HG02840 (cell line): ENCODE measurements around the gene CCBE1.
"Not testable (repeated sequence)": the region's sequence is repeated elsewhere in the genome, so short reads cannot be mapped to it uniquely, and the experiment has no call there.

Experiments used
- ATAC-seq: cut with Tn5 transposase; IDR thresholded peaks from one replicate; pipeline ENCODE4 v1.9.1; 2021; ENCODE audit warnings: mild to moderate bottlenecking, moderate library complexity, moderate number of reproducible peaks; ENCODE audit not compliant: unreplicated experiment, low FRiP score

CCBE1 gene

DNA sequence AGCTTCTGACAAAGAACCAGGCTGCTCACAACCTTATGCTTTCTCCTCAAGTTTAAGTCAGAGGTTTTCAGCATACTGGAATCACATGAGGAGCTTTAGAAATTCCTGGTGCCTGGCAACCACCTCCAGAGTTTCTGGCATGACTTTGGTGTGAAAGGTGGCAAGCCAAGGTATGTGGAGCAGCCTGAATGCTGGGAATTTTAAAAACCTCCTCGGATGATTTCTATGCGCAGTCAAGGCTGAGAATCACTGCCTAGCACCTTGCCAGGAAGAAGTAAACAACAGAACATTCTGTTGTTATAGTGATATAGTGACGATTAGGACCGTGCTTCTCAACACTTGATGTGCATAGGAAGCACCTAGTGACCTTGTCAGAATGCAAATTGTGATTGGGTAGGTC is 11.7 kb downstream of the CCBE1 start:
- no peak for ATAC-seq

DNA sequence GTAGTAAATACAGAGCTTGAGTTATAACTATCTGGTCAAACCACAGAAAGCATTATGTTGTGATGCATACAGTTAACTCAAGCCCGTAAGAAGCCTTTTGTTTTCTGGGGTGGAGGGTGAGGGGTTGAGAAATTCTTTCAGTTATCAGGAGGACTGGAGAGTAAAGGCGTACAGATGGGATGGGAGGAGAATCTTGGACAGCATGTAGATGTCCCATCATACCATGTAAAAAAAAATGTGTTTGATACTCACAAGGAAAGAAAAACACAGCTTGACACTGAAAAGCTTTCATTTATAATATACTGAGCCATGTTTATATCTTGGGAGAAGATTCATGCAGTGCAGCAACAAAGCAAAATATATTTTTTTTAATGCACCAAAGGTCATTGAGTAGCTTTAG is 12.4 kb downstream of the CCBE1 start:
- no peak for ATAC-seq

DNA sequence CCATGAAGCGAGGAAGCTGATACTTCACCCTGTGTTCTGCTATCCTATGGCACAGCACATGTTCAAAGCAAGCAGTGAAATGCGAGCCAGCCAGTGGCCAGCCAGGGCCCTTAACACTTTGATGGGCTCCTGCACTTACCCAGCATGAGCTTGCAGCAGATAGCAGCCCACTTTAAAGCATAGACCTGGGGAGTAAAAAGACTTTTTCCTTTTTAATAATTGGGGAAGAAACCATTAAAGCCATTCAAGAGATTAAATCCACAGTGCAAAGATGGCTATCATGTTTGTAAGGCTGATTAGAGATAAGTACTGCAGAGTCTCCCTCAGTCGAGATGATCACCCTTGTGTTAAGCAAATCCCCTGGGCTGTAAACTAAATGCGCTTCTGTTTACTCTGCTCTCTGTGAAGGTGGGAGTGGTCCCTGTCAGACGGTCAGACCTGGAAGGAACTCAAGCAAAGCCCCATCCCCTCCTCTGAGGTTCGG is 15.7 kb downstream of the CCBE1 start:
- ATAC-seq, result no peak

DNA sequence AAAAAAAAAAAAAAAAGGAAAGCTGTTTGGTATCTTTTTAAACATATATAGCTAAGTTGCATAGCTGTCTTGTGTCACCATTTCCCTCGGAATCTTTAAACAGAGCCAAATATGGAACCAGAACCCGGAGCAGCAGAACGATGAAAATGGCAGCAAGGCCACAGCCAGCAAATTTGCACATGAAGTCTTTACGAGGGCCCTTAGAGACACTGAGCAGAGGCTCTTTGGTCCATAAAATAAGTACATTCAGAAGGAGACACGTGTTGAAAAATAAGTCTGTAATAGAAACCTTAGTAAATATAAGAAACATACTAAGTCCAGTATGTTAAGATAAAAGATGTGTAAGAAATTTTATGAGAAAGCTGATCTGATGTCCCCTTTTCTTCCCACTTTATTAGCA is 16.2 kb downstream of the CCBE1 start:
- ATAC-seq, result no peak

DNA sequence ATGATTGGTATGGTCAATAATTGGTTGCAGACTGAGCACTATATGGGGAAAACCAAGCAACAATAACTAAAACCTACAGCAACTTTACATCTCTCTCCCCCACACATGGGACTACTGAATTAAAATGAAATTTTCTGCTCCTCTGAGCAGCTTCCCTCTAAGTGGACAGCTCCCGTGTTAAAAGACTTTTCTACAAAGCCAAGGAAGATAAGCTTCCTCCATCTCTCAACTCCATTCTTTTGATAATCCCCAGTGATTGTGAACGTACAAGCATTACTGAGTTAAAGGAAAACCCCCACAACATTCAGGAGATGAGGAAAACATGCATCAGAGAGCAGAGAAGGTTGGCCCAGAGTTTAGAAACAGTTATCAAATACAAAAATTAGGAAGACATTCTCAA is 21.9 kb downstream of the CCBE1 start:
- no peak for ATAC-seq

DNA sequence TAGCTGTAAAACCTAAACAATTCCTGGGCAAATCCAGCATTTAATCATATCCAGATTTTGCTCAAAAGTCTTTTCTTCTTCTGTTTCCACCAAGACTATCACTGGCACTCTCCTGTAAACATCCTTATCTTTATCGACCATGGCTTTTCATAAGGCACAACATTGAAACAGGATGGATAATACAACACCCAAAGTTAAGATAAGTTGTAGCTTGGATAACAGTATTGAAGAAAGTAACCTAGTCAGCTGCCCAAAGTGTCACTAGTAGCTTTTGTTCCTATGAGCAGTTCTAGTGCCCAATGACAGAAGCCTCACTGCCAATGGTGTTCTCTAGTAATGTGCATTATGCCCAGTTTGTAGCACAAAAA is 22.3 kb downstream of the CCBE1 start:
- ATAC-seq, result no peak

DNA sequence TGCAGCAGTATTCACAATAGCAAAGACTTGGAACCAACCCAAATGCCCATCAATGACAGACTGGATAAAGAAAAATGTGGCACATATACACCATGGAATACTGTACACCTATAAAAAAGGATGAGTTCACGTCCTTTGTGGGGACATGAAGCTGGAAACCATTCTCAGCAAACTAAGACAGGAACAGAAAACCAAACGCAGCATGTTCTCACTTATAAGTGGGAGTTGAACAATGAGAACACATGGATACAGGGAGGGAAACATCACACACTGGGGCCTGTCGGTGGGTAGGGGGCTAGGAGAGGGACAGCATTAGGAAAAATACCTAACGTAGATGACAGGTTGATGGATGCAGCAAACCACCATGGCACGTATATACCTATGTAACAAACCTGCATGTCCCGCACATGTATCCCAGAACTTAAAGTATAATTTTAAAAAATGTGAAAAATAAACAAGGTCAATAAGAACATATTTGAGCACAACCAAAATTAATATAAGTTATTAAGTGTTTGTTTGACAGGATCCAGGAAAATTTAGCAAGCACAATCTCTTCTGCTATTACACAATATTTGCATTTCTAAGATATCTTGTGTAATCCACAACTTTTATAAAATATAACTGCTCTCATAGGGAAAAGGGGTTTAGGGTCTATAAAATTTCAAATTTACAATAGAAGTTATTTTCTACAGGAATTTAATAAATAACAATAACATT is 22.9 kb downstream of the CCBE1 start:
- no peak for ATAC-seq

DNA sequence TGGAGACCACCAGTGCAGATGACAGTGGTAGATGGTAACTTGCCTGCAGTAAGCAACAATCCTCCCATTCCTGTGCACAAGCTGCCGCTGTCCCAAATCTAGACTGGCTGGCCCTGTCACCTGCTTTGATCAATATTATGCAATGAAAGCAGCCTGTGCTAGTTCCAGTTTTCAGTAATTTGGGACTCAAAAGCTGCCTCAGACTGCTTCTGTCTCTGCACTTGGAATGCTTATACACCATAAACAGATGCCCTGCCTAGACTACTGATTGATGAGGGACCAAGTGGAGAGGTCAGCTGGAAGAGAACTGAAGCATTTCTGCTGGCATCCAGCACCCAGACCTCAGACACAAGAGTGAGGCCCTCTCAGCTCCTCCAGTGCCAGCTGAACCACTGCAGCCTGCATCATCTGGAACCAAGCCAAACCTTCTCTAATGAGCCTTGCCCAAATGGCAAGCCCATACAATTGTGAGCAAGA is 24.9 kb downstream of the CCBE1 start:
- ATAC-seq, result no peak

DNA sequence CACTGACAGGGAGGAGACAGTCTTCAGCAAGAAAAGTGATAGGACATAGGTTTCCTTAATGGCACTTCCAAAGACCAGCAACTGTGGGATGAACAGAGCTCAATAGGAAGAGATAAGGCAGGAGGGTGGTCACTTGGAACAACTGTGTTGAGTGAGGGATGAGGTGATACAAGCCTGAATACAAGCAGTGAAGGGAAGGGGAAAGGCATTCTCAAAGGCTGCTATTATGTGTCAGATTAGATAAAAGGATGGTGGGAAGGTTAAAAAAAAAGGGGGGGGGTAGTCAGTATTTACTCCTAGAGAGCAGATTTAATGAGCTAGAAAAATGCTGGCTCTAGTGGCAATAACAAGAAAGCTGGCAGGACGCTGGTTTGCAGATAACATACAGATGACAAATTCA is 25.7 kb downstream of the CCBE1 start:
- no peak for ATAC-seq

DNA sequence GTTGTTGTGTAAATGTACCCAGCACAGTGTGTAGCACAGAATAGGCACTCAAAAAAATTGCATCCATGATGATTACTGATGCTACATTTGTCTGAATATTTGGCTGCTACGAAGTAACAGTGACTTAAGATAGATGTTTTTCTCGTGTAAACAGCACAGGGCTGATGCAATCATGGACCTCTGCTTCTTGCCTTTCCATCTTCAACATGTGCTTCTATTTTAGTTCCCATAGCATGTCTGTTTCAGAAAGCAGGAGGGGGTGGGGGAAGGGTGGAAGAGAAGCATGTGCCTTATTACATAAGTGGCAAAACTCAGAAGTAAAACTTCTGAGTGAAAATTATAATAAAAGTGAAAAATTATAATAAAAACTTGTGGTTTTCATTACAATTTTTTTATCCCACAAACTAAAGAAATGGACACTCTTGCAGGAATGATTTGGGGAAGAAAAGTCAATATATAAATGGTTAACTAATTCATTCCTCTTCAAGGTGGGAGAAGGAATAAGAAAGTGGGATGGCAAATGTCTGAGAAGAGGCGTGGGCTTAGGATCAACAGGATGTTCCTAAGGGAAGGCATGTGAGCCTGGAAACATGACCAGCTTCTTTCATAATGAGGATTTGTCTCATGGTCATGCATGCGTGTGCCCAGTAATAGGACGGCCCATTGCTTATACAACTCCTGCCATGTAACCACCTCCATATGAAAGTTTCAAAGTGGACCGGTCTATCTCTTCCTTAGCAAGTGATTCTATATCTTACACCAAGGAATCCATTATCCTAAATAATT is 27.2 kb downstream of the CCBE1 start:
- ATAC-seq, result no peak

DNA sequence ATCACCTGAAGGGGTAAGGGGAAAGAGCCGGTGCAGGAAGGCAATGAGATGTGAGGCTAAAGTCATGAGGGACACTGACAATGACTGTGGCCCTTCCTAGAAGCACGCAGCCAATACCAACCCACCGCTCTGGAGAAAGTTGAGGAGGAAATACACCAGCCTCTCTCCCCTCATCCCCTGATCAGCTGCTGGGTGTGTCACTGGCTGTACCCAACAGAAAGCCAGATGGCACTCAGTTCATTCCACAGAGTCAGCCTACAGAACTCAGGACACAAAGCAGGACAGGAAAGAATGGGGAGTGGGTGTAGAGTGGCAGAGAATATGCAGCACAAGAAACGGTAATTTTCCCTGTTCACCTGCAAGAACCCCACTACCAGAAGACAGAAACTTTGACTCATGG is 29.7 kb downstream of the CCBE1 start:
- ATAC-seq, result no peak

DNA sequence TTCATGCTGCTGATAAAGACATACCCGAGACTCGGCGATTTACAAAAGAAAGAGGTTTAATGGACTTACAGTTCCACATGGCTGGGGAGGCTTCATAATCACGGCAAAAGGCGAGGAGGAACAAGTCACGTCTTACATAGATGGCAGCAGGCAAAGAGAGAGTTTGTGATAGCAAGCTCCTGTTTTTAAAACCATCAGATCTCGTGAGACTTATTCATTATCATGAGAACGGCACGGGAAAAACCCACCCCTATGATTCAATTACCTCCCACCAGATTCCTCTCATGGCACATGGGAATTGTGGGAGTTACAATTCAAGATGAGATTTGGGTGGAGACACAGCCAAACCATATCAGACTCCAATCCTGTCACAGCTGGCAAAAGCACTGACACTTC is 31.2 kb downstream of the CCBE1 start:
- not testable (repeated sequence) for ATAC-seq

DNA sequence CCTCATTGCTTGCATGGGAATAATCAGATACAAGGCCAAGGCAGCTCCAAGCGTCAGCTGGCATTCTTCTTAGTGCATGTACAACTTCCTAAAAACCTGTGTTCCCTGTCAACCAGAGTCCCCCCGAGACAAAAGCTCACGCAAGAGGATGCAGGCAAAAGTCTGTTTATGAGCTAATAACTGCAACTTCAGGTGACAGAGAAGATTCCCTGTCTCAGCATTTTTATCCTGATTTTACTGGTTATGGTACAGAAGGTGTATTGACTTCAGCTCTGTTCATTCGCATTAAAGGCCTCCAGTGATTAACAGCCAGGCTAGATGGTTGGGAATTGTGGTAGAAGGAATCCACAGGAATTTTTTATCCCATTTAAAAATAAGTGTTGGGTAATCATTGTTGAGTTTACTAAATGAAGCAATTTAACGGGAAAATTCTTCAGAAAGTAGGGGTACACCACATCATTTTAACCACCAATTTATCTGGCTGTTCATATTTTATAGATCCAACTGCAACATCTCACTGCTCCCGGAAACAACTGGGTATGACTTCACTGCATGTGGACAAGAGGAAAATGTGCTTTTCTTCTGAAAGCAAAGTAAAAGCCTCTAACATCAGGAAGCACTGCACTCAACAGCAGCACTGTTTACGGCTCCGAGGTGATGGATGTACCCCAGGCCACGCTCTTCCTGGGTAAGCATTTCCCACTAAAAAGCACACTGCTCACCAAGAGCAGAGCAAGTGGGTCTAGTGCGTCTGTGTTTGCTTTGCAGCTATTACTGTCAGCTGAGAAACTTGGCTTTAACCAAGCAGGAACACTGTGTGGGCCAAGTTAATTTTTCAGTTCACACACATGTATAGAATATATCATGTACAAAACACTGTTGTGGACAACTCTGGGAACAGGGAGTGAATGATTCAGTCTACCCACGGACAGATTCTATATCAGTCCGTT is 31.9 kb downstream of the CCBE1 start:
- ATAC-seq, result no peak

DNA sequence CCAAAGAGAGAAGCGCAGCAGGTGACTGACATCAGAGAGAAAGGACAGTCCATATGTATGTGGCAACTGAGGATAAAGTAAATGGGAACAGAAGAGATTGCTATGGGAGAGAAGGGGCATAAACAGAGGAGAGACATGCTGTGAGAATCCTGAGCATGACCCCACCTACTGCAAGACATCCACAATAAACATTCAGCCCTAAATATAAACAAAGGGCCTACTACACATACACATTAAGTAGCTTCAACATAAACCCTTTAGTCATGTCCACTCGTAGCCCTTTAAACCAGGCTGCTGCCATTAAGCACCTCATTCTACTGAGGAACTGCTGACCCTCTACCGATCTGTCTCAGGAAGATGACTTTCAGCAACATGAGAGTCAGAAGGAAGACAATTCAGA is 32.9 kb downstream of the CCBE1 start:
- no peak for ATAC-seq

DNA sequence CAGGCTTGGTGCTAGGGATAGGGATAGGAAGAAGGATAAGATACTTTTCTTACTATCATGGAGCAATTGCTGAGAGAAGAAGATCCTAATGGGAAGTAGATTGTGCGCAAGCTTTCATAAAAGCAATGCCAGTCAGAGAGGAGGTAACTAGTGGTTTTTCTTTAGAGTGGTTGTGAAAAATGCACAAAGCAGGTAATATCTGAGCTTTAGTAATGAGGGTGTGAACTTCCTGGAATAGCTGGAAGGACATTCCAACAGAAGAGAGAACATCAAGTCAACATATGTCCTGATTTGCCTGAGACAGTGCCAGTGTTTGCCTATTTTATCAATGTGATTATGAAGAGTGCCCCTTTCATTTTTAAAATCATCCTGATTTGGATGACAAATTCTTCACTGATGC is 34.1 kb downstream of the CCBE1 start:
- ATAC-seq, result no peak

DNA sequence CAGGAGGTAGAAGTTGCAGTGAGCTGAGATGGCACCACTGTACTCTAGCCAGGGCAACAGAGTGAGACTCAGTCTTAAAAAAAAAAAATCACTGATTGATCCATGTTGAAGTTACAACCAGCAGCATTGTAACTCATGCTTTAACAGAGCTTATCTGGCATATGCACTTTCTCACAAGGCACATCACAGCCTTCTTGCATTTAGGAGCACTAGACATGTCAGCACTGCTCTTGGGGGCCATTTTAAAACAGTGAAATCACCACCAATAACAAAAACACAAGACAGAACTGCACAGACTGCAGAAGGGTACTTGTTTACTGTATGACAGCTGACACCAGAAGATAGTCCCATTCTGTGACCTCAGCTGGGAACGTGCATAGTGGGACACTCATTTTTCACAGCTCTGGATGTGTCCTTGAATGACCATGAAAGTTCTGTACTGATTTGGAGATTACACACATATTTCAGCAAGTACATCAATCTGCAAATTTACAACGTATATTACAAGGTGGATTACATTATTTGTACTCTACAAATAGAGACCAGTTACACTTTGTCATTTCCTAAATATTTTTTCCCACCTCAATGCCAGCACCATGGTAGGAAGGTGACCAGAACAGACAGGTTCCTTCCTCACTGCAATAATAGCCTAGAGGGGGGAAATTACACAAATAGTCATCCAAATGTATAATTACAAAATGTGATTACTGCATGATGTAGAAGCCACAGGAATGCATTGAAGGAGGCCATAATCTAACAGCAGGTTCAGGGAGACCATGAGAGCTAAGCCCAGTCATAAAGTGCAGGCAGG is 35.1 kb downstream of the CCBE1 start:
- no peak for ATAC-seq

DNA sequence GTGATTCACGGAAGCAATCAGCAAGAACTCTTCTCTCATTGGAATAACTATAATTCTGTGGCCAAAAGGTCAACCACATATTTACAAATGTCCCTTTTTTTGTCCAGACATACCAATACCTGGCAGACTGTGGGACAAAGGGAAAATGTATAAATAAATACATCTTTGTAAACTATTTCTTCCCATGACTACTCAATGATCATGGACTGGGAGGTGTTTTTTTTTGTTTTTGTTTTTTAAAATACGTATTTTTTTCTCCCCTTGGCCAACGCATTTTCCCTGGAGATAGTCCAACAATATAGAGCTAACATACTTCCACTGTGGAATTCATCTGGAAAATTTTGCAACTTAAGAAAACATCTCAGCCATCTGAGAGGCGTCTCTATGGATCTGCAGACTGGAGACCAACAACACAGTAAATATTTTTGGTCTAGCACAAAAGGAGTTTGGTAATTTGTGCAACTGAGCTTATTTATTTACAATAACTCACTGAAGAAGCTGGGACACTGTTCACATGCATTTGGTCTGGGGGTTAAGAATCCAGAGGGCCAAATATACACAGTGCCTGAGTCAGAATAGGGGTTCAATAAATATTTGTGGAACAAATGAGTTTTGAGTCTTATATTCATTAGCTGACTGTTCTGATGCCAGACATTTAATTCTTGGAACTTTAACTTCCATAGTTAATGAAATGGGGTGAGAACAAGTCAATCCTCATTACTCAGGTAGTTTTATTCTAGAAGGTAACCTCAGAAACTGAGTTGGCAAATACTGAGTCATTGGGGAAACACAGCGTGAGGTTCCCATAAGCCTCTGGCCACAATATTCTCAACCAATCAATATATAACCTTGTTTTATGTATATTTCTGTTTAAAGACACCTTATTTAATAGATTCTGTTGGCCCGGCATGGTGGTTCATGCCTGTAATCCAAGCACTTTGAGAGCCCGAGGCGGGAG is 36.2 kb downstream of the CCBE1 start:
- no peak for ATAC-seq

DNA sequence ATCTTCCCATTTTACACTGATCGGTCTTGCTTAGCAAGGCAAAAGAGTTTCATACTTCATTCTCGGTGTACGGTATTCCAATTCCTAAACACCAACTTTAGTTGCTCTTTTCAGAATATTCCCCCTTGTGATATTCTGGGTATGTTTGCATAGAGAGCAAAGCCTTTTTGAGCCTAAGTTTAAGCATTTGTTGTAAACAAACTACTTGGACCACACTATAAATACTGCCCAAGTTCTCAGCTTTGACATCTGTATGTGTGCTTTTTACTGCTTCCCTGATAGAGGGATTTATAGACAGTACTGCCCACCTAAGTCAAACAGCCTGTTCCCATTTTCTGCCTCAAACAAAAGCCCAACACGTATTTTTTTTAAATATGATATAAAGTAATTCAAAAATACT is 36.9 kb downstream of the CCBE1 start:
- ATAC-seq, result no peak
